B cell (primary cell): ENCODE measurements around the gene TAS2R60. TPM values are rescaled to one million over a fixed set of nuclear protein-coding genes. Genes with fewer than 3 reads are reported as not detected.

Source experiments
- ATAC-seq: fragments of 200-7000 bp; cut with Tn5 transposase; one replicate; pipeline ENCODE4 v1.10.0; 2021; ENCODE audit warnings: low read depth, mild to moderate bottlenecking, moderate number of reproducible peaks, moderate library complexity
- CTCF ChIA-PET: fragments of 350-600 bp; sonication (Branson Sonifier 250); formaldehyde crosslinking; loops from one replicate; lab custom pipeline; 2021; ENCODE audit warnings: antibody characterized with exemption, inconsistent platforms; lab: Charles Lee
- POLR2A ChIA-PET: fragments of 350-600 bp; sonication (Branson Sonifier 250); formaldehyde crosslinking; loops from one replicate; lab custom pipeline; 2021; ENCODE audit warnings: antibody characterized with exemption; lab: Charles Lee
- DNase-seq: peaks from one replicate; pipeline ENCODE4 v3.0.0; 2013
- H2AFZ ChIP-seq: 2 replicates; pipeline ENCODE4 v1.6.1; 2012; ENCODE audit warnings: mild to moderate bottlenecking, low read depth, low read length; ENCODE audit not compliant: insufficient read depth, poor library complexity, severe bottlenecking
- H3K27ac ChIP-seq, 2 donors: 1 replicate in 1 of 2; 2 replicates in 1 of 2; pipeline ENCODE4 v1.5.1; 2012 to 2013; ENCODE audit warnings: low read length in 2 of 2, mild to moderate bottlenecking in 2 of 2, moderate library complexity in 1 of 2
- H3K27me3 ChIP-seq, 4 experiments: fragments of 200-600 bp in 1 of 4; sonication (generic) in 1 of 4; replicated peaks in 1 of 4; 1 replicate in 2 of 4; 2 replicates in 2 of 4; pipeline versions ENCODE4 v1.6.1 to v1.7.0; 2013 to 2016; ENCODE audit warnings: low read length in 3 of 4, mild to moderate bottlenecking in 2 of 4, mixed read lengths in 1 of 4, moderate library complexity in 1 of 4; ENCODE audit not compliant: insufficient read depth in 4 of 4, control insufficient read depth in 3 of 4; ENCODE audit errors: control extremely low read depth in 1 of 4
- H3K36me3 ChIP-seq, 2 experiments: replicated peaks in 1 of 2; 1 replicate in 1 of 2; 2 replicates in 1 of 2; pipeline versions ENCODE4 v1.6.1 to v1.7.1; 2013; ENCODE audit warnings: low read length in 1 of 2; ENCODE audit not compliant: insufficient read depth in 2 of 2, control insufficient read depth in 1 of 2; ENCODE audit errors: control extremely low read depth in 1 of 2, extremely low read depth in 1 of 2
- H3K4me1 ChIP-seq, 2 donors: fragments of 200-600 bp in 1 of 2; sonication (generic) in 1 of 2; 1 replicate in 1 of 2; 2 replicates in 1 of 2; pipeline versions ENCODE4 v1.5.1 to v1.6.1; 2013 to 2017; ENCODE audit warnings: low read length in 2 of 2; ENCODE audit not compliant: control insufficient read depth in 2 of 2, insufficient read depth in 2 of 2
- H3K4me2 ChIP-seq: replicated peaks from 2 replicates; pipeline ENCODE3; 2012; ENCODE audit warnings: mild to moderate bottlenecking, low read depth, low read length; ENCODE audit not compliant: poor library complexity, severe bottlenecking
- H3K4me3 ChIP-seq, 5 experiments: fragments of 200-600 bp in 1 of 5; sonication (generic) in 1 of 5; 1 replicate in 3 of 5; 2 replicates in 2 of 5; pipeline versions ENCODE4 v1.5.1 to v1.7.0; 2011 to 2016; ENCODE audit warnings: low read length in 4 of 5, mild to moderate bottlenecking in 4 of 5, low read depth in 2 of 5, control low read depth in 1 of 5, moderate library complexity in 1 of 5; ENCODE audit not compliant: insufficient read depth in 1 of 5; ENCODE audit errors: control extremely low read depth in 1 of 5, extremely low read depth in 1 of 5
- H3K79me2 ChIP-seq: fragments of 200-600 bp; sonication (generic); one replicate; pipeline ENCODE4 v1.6.0; 2016; ENCODE audit warnings: low read length; ENCODE audit not compliant: control insufficient read depth, insufficient read depth
- H3K9ac ChIP-seq: fragments of 200-600 bp; sonication (generic); 2 replicates; pipeline ENCODE4 v1.6.1; 2017; ENCODE audit warnings: mild to moderate bottlenecking, low read length, moderate library complexity
- H3K9me3 ChIP-seq, 3 donors: one replicate each; pipeline versions ENCODE4 v1.6.1 to v1.7.1; 2013; ENCODE audit warnings: low read length in 2 of 3; ENCODE audit not compliant: control insufficient read depth in 2 of 3, insufficient read depth in 1 of 3; ENCODE audit errors: control extremely low read depth in 1 of 3
- H4K20me1 ChIP-seq: 2 replicates; pipeline ENCODE4 v1.6.0; 2012; ENCODE audit warnings: mild to moderate bottlenecking, low read length; ENCODE audit not compliant: insufficient read depth, control insufficient read depth, poor library complexity, severe bottlenecking
- H3K27ac Mint-ChIP-seq: one replicate; pipeline ENCODE4 v1.8.0; 2021; ENCODE audit warnings: mixed read lengths
- H3K27me3 Mint-ChIP-seq: one replicate; pipeline ENCODE4 v1.8.0; 2021; ENCODE audit warnings: mixed read lengths
- H3K4me1 Mint-ChIP-seq: one replicate; pipeline ENCODE4 v1.8.0; 2021; ENCODE audit warnings: mixed read lengths
- H3K4me3 Mint-ChIP-seq: one replicate; pipeline ENCODE4 v1.8.0; 2021; ENCODE audit warnings: mixed read lengths
- H3K9me3 Mint-ChIP-seq: one replicate; pipeline ENCODE4 v1.8.0; 2022; ENCODE audit warnings: mixed read lengths; ENCODE audit not compliant: insufficient read depth
- CTCF ChIP-seq: fragments of 200-600 bp; IDR thresholded peaks from one replicate; pipeline ENCODE4 v1.8.0; 2022; ENCODE audit warnings: antibody characterized with exemption, mild to moderate bottlenecking
- EZH2 ChIP-seq: IDR thresholded peaks from 2 replicates; pipeline ENCODE4 v1.6.1; 2012; ENCODE audit warnings: borderline replicate concordance, low read depth, mild to moderate bottlenecking, moderate library complexity, low read length; ENCODE audit not compliant: insufficient read depth, poor library complexity, severe bottlenecking
- WGBS: methylation state at CpG from one replicate; pipeline ENCODE4 v1.1.5; 2013; ENCODE audit warnings: missing lambda C conversion rate; ENCODE audit not compliant: insufficient coverage; 5-methylcytosine and 5-hydroxymethylcytosine counted together
- intact Hi-C: fragments of 100-400 bp; cut with micrococcal nuclease; formaldehyde crosslinking; loops from one replicate; pipeline ENCODE4 v1.10.0; 2022
- polyA plus RNA-seq: library from polyadenylated mRNA; depleted of rRNA; stranded (reverse); fragments of >200 nt; gene quantifications from 2 replicates; pipeline ENCODE4 v1.2.3, GENCODE V29; 2012
- total RNA-seq, 2 donors: library from RNA; stranded (reverse); fragments of 120-200 nt in 1 of 2; gene quantifications; 1 replicate in 1 of 2; 2 replicates in 1 of 2; pipeline versions ENCODE4 v1.2.3 to v1.2.4, GENCODE V29; 2013 to 2022

TAS2R60 gene
- total and polyA plus RNA-seq, 2 donors (not counting 1 experiment from before 2014, with no cell fraction given), result not detected

DNA sequence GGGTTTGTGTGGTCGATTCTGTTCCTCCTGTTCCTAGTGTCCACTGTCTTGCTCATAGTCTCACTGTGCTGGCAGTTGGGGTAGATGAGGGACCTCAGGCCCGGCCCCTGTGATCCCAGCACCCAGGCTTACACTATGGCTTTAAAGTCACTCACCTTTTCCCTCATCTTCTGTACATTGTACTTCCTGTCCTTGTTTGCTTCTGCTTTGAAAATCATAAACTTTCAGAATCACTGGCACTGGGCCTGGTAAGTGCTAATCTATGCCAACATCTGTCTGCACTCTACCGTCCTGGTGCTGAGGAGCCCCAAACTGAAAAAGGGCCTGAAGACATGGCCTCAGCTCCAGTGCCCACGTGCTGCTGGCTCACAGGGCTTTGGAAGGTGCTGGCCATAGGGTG is 5.7 kb upstream of the TAS2R60 start:
- H3K27me3 ChIP-seq, result peaks cover 0 to 5% (median 0%) of the 10 kb centered on the region in 4 experiments
- peaks cover 21% of the 10 kb centered on the region for H3K27me3 Mint-ChIP-seq
- no peaks in the 10 kb centered on the region for H3K9me3 ChIP-seq
- H3K36me3 ChIP-seq, result no peaks in the 10 kb centered on the region
- no peak overlapping the region for H3K4me3 Mint-ChIP-seq
- H2AFZ ChIP-seq, result peak overlapping the region; percentile 35
- H3K4me1 ChIP-seq, result no peaks in the 10 kb centered on the region
- 35% methylated on average over 2 of the region's 4 CpGs for WGBS
- no peak for TF ChIP-seq CTCF
- TF ChIP-seq EZH2, result no peak
- ChIA-PET POLR2A (no interaction called here), CTCF (no interaction called here)
- no peak overlapping the region for H3K4me3 ChIP-seq
- DNase-seq (no peak), ATAC-seq (no peak)
- no peak overlapping the region for H3K4me2 ChIP-seq
- no peaks in the 10 kb centered on the region for H3K9me3 Mint-ChIP-seq
- H3K9ac ChIP-seq, result no peak overlapping the region
- H3K4me1 Mint-ChIP-seq, result peaks cover 2% of the 10 kb centered on the region
- no peaks in the 10 kb centered on the region for H4K20me1 ChIP-seq
- intact Hi-C loops, result no loop called here
- H3K79me2 ChIP-seq, result no peaks in the 10 kb centered on the region
- H3K27ac Mint-ChIP-seq, result no peak overlapping the region
- H3K27ac ChIP-seq, result no peak overlapping the region

GRCh38 chr7:143439866-143440265 is 3.4 kb upstream of the TAS2R60 start:
- POLR2A ChIA-PET, result no interaction called here
- Histone ChIP-seq H3K4me3 (no peak overlapping the region), H4K20me1 (no peaks in the 10 kb centered on the region), H3K4me2 (no peak overlapping the region), H3K36me3 (no peaks in the 10 kb centered on the region), H3K79me2 (no peaks in the 10 kb centered on the region), H3K27me3 (peaks cover 0 to 5% (median 2%) of the 10 kb centered on the region in 4 experiments), H3K4me1 (no peaks in the 10 kb centered on the region), H3K9ac (no peak overlapping the region), H3K9me3 (no peaks in the 10 kb centered on the region), H3K27ac (no peak overlapping the region), H2AFZ (no peak overlapping the region)
- Mint-ChIP-seq H3K4me3 (no peak overlapping the region), H3K27me3 (peaks cover 15% of the 10 kb centered on the region), H3K4me1 (peaks cover 2% of the 10 kb centered on the region), H3K27ac (no peak overlapping the region), H3K9me3 (no peaks in the 10 kb centered on the region)
- DNase-seq (no peak), ATAC-seq (no peak)
- WGBS, result no CpG with 5 or more reads among the region's 2 CpGs
- CTCF ChIA-PET, result no interaction called here
- no peak for TF ChIP-seq EZH2
- no peak for TF ChIP-seq CTCF
- intact Hi-C loops, result no loop called here
